ENCODE results near the gene TMEM190. TPM values are rescaled to one million over a fixed set of nuclear protein-coding genes. Genes with fewer than 3 reads are reported as not detected.
A peak's percentile ranks its signal among the peaks of the same experiment; 100 is the strongest.
"Not testable (repeated sequence)": the region's sequence is repeated elsewhere in the genome, so short reads cannot be mapped to it uniquely, and the experiment has no call there.

TMEM190 gene
- total RNA-seq, 4 donors from 2014 or later = 1.1 TPM; not detected in 3

DNA sequence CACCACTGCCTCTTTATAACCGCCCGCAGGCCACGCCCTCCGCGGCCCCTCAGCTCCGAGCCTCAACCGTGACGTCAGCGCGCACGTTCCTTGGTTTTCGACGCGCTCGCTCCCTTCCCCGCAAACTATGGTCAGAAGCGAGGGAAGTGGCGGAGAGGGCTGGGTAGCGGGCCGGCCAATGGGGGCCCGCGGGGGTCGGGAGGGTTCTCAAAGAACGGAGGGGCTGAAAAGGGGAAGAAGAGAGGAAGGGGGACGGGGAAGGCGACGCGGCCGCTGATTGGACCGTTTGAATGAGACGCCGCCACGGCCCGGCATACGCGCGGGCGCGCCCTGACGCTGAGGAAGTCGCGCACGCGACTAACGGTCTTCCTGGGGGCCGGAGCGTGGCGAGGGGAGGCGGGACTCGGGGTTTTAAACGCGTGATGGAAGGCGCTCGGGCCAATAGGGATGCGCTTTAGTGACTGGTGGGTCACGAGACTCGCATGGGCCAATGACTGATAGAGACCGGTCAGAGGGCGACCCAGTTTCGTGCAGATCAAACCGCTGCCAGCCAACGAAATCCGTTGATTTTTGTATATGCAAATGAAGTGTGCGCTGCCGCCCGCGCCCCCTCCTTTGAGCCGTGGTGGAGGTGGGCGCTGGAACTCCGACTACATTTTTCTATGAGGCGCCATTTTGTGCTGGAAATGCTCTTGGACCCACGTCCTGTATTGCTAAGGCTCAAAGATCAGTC, 31.3 kb downstream of the TMEM190 start:
- no peaks in the 10 kb centered on the region for H3K36me3 ChIP-seq
- no peaks in the 10 kb centered on the region for H3K27me3 ChIP-seq
- no peaks in the 10 kb centered on the region for H3K9me3 ChIP-seq
- no peak for TF ChIP-seq POLR2A (IDR thresholded peaks at IDR 0.05)
- TF ChIP-seq, protein P1, sequence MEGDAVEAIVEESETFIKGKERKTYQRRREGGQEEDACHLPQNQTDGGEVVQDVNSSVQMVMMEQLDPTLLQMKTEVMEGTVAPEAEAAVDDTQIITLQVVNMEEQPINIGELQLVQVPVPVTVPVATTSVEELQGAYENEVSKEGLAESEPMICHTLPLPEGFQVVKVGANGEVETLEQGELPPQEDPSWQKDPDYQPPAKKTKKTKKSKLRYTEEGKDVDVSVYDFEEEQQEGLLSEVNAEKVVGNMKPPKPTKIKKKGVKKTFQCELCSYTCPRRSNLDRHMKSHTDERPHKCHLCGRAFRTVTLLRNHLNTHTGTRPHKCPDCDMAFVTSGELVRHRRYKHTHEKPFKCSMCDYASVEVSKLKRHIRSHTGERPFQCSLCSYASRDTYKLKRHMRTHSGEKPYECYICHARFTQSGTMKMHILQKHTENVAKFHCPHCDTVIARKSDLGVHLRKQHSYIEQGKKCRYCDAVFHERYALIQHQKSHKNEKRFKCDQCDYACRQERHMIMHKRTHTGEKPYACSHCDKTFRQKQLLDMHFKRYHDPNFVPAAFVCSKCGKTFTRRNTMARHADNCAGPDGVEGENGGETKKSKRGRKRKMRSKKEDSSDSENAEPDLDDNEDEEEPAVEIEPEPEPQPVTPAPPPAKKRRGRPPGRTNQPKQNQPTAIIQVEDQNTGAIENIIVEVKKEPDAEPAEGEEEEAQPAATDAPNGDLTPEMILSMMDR (IDR thresholded peaks at IDR 0.05) = peak in 1 of 4 experiments; percentile 6
- DNase-seq = peak; percentile 98
- H3K4me1 ChIP-seq = peaks cover 0 to 7% of the 10 kb centered on the region in 2 donors
- intact Hi-C loops (cut with DNase I; ENCODE audit: low total_unique reads) = no loop called here
- peak overlapping the region; percentile 90 to 93 for H3K4me3 ChIP-seq
- H3K27ac ChIP-seq = peak overlapping the region; percentile 95 to 98

DNA sequence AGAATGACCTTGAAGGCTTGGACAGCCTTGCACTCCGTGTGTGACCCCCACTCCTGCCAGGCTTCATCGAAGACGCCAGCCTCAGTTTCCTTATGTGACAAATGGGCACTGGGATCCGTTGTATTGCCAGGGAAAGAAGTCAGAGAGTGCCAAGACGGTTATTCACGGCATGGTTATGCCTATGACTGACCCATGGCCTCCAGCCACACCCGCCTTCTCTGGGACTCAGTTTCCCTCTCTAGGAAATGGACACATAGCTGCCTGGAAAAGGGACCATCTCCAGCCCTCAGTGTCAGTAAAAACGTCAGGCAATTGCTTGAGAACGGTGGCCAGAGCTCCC, 31.9 kb downstream of the TMEM190 start:
- Histone ChIP-seq H3K27ac (peak overlapping the region; percentile 95 to 98), H3K36me3 (no peaks in the 10 kb centered on the region), H3K27me3 (no peaks in the 10 kb centered on the region), H3K4me3 (peak overlapping the region; percentile 29 to 90), H3K9me3 (no peaks in the 10 kb centered on the region), H3K4me1 (peaks cover 0 to 7% of the 10 kb centered on the region in 2 donors)
- intact Hi-C loops (cut with DNase I; ENCODE audit: low total_unique reads) = no loop called here
- TF ChIP-seq, protein P1 (IDR thresholded peaks at IDR 0.05) = no peak
- no peak for TF ChIP-seq POLR2A (IDR thresholded peaks at IDR 0.05)
- DNase-seq = no peak

DNA sequence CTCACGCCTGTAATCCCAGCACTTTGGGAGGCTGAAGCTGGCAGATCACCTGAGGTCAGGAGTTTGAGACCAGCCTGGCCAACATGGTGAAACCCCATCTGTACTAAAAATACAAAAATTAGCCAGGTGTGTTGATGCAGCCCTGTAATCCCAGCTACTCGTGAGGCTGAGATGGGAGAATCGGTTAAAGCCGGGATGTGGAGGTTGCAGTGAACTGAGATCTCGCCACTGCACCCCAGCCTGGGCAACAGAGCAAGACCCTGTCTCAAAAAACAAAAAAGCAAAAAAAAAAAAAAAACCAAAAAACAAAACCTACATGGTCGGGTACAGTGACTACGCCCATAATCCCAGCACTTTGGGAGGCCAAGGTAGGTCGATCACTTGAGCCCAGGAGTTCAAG, 32.6 kb downstream of the TMEM190 start:
- H3K4me1 ChIP-seq; DNase-seq; H3K27me3 ChIP-seq; H3K36me3 ChIP-seq; H3K27ac ChIP-seq; intact Hi-C loops (cut with DNase I; ENCODE audit: low total_unique reads); H3K9me3 ChIP-seq; H3K4me3 ChIP-seq: not testable (repeated sequence)

DNA sequence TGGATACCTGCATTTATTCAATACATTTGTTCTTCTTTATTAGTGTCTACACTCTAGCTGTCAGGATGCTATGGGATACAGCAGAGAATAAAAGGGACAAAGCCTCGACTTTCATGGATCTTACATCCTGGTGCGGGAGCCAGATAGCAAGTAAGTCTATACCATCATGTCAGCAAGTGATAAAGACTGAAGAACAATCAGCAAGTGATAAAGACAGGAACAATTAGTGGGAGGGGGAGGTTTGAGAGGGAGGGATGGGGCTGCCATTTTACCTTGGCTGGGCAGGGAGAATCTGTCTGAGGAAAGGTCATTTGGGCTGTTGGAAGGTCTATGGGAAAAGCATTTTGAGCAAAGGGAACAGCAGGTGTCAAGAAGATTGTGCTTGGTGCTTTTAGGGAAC, 33.5 kb downstream of the TMEM190 start:
- H3K4me1 ChIP-seq = peaks cover 0 to 7% of the 10 kb centered on the region in 2 donors
- no peaks in the 10 kb centered on the region for H3K9me3 ChIP-seq
- no peak for DNase-seq
- H3K27me3 ChIP-seq = no peaks in the 10 kb centered on the region
- H3K27ac ChIP-seq = no peak overlapping the region
- no peaks in the 10 kb centered on the region for H3K36me3 ChIP-seq
- intact Hi-C loops (cut with DNase I; ENCODE audit: low total_unique reads) = no loop called here
- H3K4me3 ChIP-seq = no peak overlapping the region
- TF ChIP-seq POLR2A (IDR thresholded peaks at IDR 0.05) = no peak
- TF ChIP-seq, protein P1 (IDR thresholded peaks at IDR 0.05) = no peak

DNA sequence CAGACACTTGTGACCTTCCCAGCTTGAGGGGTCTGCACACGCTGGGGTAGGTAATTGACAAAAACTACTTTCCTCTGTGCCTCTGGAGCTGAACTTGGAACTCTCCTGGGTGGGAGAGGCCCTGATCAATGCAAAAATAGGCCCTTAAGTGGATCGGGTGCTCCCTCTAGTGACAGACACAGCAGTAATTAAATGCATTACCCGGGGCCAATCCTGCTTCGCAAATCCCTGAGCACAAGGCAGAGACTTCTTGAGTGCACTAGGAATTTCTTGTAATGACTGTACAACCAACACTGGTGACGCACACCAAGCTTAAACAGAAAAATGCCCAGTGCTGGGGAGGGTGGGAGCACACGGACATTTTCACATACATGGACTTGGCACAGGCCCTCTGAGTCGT, 41.6 kb downstream of the TMEM190 start:
- DNase-seq = peak in 1 of 2 donors; percentile 33
- H3K27ac ChIP-seq = no peak overlapping the region
- intact Hi-C loops (cut with DNase I; ENCODE audit: low total_unique reads) = no loop called here

More for the DNA sequence above, 41.6 kb downstream of the TMEM190 start:
- TF ChIP-seq POLR2A (IDR thresholded peaks at IDR 0.05) = no peak
- TF ChIP-seq, protein P1 (IDR thresholded peaks at IDR 0.05) = peak; percentile 37 to 60 (median 48)
- H3K4me1 ChIP-seq = no peaks in the 10 kb centered on the region
- H3K36me3 ChIP-seq = no peaks in the 10 kb centered on the region
- H3K27me3 ChIP-seq = no peaks in the 10 kb centered on the region
- no peaks in the 10 kb centered on the region for H3K9me3 ChIP-seq
- no peak overlapping the region for H3K4me3 ChIP-seq
